ENCODE measurements around the gene TWNK.

Gene TWNK

DNA sequence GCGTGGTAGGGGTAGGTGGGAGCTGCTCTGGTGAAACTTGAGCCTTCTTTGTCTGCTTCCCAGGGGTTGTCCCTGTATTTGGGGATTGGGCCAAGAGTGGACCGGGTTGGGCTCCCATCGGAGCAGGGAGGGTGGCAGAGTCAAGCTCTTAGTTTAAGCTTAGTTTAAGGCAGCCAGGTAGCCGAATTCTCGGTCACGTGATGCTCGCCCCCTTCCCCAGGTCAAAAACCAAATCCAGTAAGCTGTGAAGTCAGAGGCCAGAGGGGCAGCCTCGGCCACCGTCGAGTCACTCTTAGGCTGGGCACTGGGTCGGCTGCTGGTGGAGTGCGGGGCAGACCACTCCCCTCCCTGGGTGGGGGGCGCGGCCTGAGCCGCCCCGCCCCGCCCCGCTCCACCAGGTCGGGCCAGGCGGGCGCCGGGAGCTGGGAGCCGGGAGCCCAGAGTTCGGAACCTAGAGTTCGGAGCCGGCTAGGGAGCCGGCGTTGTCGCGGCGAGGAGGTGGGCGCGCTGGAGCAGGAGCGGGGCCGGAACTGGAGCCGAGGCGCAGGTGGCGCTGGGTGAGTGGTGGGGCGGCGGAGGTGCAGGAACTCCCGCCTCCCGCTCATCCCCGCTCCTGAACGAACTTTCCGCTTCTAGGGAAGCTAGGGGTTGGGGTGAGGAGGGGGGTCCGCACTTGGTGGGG lies 9.5 kb downstream of the TWNK start:
- DNase-seq (ENCODE audit: low read depth) = no peak

DNA sequence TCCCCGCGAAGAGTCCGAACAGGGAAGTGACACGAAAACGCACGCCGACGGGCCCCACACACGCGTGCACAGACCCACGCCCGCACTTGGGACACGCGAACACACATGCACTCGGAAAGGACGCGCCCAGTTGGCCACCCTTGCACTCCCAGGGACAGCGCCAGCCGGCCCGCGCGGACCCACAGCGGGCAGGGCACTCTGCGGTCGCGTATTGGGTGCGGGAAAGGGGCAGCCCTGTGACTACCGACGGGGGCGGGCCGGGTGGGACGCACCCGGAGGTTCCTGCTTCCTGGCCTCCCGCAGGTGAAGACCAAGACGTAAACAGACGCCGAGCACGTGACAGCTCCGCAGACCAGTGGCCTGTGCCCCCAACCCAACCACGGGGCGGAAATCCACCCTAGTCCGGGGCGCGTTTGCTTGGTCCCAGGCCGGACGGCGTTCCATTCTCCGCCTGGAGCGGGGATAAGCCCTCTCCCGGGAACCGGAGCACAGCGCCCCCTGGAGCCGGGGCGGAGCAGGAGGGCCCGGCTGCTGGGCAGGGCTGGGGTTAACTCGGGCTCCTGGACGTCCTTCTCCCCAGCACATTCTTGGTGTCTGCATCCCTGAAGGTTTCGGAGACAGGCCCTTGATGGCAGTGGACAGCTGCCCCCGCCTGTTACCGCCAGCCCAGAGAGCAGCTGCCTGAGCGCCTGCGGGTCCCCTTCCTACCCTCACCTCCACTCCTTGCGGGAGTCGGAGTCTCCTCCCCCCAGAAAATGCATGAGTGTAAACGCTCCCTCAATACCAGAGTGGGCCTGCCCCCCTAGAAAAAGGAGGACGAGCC lies 10.2 kb downstream of the TWNK start:
- peak; percentile 53 for DNase-seq (ENCODE audit: low read depth)

- DNase-seq (ENCODE audit: low read depth) = no peak
Observed at GRCh38 chr10:100998183-100998990, 11.0 kb downstream of the TWNK start.

- peak; percentile 53 for DNase-seq (ENCODE audit: low read depth)
Observed at GRCh38 chr10:100998991-100999741, 11.8 kb downstream of the TWNK start.

- DNase-seq (ENCODE audit: low read depth) = no peak
Observed at GRCh38 chr10:100999742-101000126, 12.4 kb downstream of the TWNK start, which contains the start of gene LZTS2. TSS of gene LZTS2 (plus strand) at chr10:100999808. CDS start at chr10:101002539, 2,731 bp downstream.

DNA sequence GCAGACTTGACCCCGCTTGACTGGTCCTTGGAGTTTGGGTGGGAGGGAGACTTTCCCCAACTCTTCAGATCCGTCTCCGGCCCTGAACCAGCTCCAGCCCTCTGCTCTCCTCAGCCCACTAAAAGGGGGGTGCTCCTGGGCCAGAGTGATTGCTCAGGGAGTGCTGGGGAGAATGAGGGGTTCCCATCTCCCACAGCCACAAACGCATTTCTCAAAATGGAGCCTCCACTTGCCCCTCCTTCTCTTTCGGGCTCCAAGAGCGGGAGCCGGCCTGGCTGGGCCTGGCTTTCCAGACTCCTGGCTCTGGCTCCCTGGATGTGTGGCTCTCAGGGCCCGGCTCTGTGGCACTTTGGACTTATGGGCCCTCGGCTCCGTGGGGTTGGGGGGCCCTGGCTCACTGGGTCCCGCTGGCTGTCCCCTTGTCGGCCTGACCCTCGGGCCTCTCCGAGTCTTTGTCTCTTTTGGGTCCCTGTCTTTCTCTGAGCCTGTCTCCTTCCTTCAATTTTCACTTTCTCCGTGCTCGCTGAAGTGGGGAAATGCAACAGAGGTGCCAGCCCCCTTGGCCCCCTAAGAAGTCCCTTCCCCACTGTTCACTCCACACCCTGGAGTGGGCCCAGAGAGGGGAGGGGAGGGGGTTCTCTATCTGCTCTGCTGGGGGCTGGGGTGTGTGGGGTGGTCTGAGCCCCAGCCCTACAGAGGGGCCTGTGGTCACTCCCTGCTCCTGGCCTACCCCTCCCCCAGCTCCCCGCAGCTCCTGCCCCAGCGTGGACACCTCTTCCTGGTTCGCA lies 13.0 kb downstream of the TWNK start:
- DNase-seq (ENCODE audit: low read depth) = no peak

GRCh38 chr10:101000915-101001658 lies 13.7 kb downstream of the TWNK start:
- DNase-seq (ENCODE audit: low read depth) = no peak

DNA sequence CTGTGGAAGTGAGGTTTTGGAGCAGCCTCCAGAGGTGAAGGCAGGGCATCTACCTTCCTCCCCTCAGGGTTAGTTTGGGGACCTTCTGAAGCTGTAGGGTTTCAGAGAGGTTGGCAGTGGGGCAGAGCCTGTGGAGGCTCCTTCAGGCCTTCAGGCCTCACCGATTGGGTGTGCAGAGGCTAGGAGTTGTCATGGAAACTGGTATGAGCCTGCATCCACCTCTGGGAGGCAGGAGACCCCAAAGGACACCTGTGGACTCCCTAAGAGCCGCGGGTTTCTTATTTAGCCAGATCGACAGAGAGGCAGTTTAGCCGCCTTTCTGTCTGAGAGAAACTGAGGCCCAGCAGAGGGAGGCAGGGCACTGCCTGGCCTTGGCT lies 14.3 kb downstream of the TWNK start:
- no peak for DNase-seq (ENCODE audit: low read depth)

DNA sequence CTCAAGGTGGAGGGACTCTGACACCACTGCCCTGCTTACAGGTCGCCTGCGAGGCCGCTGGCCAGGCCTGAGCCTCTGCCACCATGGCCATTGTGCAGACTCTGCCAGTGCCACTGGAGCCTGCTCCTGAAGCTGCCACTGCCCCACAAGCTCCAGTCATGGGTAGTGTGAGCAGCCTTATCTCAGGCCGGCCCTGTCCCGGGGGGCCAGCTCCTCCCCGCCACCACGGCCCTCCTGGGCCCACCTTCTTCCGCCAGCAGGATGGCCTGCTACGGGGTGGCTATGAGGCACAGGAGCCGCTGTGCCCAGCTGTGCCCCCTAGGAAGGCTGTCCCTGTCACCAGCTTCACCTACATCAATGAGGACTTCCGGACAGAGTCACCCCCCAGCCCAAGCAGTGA lies 15.1 kb downstream of the TWNK start:
- no peak for DNase-seq (ENCODE audit: low read depth)

DNA sequence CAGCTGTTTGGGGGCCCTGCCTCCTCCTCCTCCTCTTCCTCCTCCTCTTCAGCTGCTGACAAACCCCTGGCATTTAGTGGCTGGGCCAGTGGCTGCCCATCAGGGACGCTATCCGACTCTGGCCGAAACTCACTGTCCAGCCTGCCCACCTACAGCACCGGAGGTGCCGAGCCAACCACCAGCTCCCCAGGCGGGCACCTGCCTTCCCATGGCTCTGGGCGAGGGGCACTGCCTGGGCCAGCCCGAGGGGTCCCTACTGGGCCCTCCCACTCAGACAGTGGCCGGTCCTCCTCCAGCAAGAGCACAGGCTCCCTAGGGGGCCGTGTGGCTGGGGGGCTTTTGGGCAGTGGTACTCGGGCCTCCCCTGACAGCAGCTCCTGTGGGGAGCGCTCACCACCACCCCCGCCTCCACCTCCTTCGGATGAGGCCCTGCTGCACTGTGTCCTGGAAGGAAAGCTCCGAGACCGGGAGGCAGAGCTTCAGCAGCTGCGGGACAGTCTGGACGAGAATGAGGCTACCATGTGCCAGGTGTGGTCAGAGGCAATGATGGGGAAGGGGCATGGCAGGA lies 16.4 kb downstream of the TWNK start:
- DNase-seq (ENCODE audit: low read depth) = no peak

GRCh38 chr10:101005361-101005760 lies 18.0 kb downstream of the TWNK start:
- no peak for DNase-seq (ENCODE audit: low read depth)

- no peak for DNase-seq (ENCODE audit: low read depth)
Observed at GRCh38 chr10:101005869-101006567, 18.7 kb downstream of the TWNK start.

DNA sequence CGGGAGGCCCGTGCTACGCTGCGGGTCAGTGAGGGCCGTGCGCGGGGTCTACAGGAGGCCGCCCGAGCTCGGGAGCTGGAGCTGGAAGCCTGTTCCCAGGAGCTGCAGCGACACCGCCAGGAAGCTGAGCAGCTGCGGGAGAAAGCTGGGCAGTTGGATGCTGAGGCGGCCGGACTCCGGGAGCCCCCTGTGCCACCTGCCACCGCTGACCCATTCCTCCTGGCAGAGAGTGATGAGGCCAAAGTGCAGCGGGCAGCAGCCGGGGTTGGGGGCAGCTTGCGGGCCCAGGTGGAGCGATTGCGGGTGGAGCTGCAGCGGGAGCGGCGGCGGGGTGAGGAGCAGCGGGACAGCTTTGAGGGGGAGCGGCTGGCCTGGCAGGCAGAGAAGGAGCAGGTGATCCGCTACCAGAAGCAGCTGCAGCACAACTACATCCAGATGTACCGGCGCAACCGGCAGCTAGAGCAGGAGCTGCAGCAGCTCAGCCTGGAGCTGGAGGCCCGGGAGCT lies 19.3 kb downstream of the TWNK start:
- no peak for DNase-seq (ENCODE audit: low read depth)

DNA sequence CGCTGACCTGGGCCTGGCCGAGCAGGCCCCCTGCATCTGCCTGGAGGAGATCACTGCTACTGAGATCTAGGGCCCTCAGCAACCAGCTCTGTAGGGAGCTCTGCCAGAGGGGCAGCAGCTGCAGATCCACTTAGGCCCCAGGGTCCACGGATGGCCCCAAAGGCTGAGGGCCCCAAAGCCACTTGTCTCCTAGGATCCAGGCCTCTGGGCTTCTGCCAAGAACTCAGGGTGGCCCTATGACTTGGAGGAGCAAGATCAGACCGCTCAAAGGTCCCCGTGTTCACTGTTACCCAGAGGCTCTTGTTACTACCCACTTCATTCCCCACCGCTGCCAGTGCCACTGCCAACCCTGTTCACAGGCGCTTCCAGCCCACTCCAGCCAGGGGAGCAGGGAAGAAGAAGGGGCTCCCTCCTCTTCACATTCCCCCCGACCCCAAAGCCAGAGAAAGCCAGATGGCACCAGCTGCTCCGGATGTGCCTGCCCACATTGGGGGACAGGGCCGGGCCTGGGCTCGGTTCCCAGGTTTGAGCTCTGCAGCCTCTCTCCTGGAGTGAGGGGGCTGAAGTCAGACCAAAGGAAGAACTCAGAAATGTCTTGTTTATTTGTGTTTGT lies 19.9 kb downstream of the TWNK start:
- no peak for DNase-seq (ENCODE audit: low read depth)

- DNase-seq (ENCODE audit: low read depth) = no peak
Observed at GRCh38 chr10:101007915-101008822, 20.8 kb downstream of the TWNK start.

- no peak for DNase-seq (ENCODE audit: low read depth)
Observed at GRCh38 chr10:101008823-101009423, 21.6 kb downstream of the TWNK start.

- DNase-seq (ENCODE audit: low read depth) = no peak
Observed at GRCh38 chr10:101010329-101010728, 23.0 kb downstream of the TWNK start.

Data from stimulated activated CD8-positive, alpha-beta memory T cell treated with anti-CD3 and anti-CD28 coated beads, Interleukin-15, amount 100 ng/mL, for 1 hour (primary cell).